Neuronal stem cell (in vitro differentiated cells): ENCODE data around the gene WTIP.

Source experiments
- DNase-seq: peaks from one replicate; pipeline ENCODE4 v3.0.0-alpha.2; 2013; ENCODE audit warnings: low spot score
- H2AFZ ChIP-seq: one replicate; pipeline ENCODE4 v1.6.1; 2013; ENCODE audit warnings: mild to moderate bottlenecking, low read length, inconsistent platforms
- H2AK5ac ChIP-seq: 2 replicates; pipeline ENCODE4 v1.6.1; 2013; ENCODE audit warnings: low read depth, mild to moderate bottlenecking, inconsistent platforms, low read length, moderate library complexity, mixed read lengths
- H2BK120ac ChIP-seq: 2 replicates; pipeline ENCODE4 v1.6.1; 2013; ENCODE audit warnings: low read depth, mild to moderate bottlenecking, inconsistent platforms, low read length, moderate library complexity, mixed read lengths
- H2BK12ac ChIP-seq: one replicate; pipeline ENCODE4 v1.6.1; 2013; ENCODE audit warnings: low read length, inconsistent platforms
- H2BK15ac ChIP-seq: 2 replicates; pipeline ENCODE4 v1.6.1; 2013; ENCODE audit warnings: mild to moderate bottlenecking, low read length, inconsistent platforms, mixed read lengths
- H2BK5ac ChIP-seq: one replicate; pipeline ENCODE4 v1.6.1; 2013; ENCODE audit warnings: inconsistent platforms, mild to moderate bottlenecking, low read length, moderate library complexity
- H3K14ac ChIP-seq: one replicate; pipeline ENCODE4 v1.6.1; 2013; ENCODE audit warnings: low read length, inconsistent platforms
- H3K18ac ChIP-seq: 2 replicates; pipeline ENCODE4 v1.6.1; 2013; ENCODE audit warnings: low read length, inconsistent platforms
- H3K23ac ChIP-seq: 2 replicates; pipeline ENCODE4 v1.6.1; 2013; ENCODE audit warnings: low read depth, mild to moderate bottlenecking, mixed read lengths, low read length, inconsistent platforms; ENCODE audit not compliant: poor library complexity
- H3K27ac ChIP-seq: replicated peaks from 3 replicates; pipeline ENCODE4 v1.5.1; 2013; ENCODE audit warnings: low read length, inconsistent platforms
- H3K27me3 ChIP-seq, 3 experiments: 2 replicates each; pipeline ENCODE4 v1.6.1; 2013; ENCODE audit warnings: low read length in 3 of 3, mild to moderate bottlenecking in 2 of 3, inconsistent platforms in 1 of 3, low read depth in 1 of 3, mixed read lengths in 1 of 3, moderate library complexity in 1 of 3; ENCODE audit not compliant: control insufficient read depth in 3 of 3, insufficient read depth in 3 of 3
- H3K36me3 ChIP-seq, 2 donors: replicated peaks in 1 of 2; 2 replicates each; pipeline ENCODE4 v1.6.1; 2013; ENCODE audit warnings: low read length in 2 of 2; ENCODE audit not compliant: control insufficient read depth in 2 of 2, insufficient read depth in 2 of 2
- H3K4ac ChIP-seq: 2 replicates; pipeline ENCODE4 v1.6.1; 2013; ENCODE audit warnings: inconsistent platforms, mild to moderate bottlenecking, low read length, moderate library complexity
- H3K4me1 ChIP-seq, 2 donors: 1 replicate in 1 of 2; 2 replicates in 1 of 2; pipeline ENCODE4 v1.6.1; 2013; ENCODE audit warnings: low read length in 2 of 2, low read depth in 1 of 2; ENCODE audit not compliant: control insufficient read depth in 2 of 2, insufficient read depth in 1 of 2
- H3K4me2 ChIP-seq: one replicate; pipeline ENCODE4 v1.6.1; 2013; ENCODE audit warnings: mild to moderate bottlenecking, low read length, inconsistent platforms; ENCODE audit not compliant: insufficient read depth, poor library complexity, severe bottlenecking
- H3K4me3 ChIP-seq, 2 donors: 2 replicates each; pipeline ENCODE4 v1.5.1; 2013; ENCODE audit warnings: low read length in 2 of 2, mild to moderate bottlenecking in 2 of 2, inconsistent platforms in 1 of 2, moderate library complexity in 1 of 2
- H3K79me1 ChIP-seq: one replicate; pipeline ENCODE4 v1.6.1; 2013; ENCODE audit warnings: low read depth, mild to moderate bottlenecking, inconsistent platforms, low read length, moderate library complexity
- H3K9ac ChIP-seq: one replicate; pipeline ENCODE4 v1.6.1; 2013; ENCODE audit warnings: mild to moderate bottlenecking, low read depth, low read length, inconsistent platforms; ENCODE audit not compliant: poor library complexity
- H3K9me3 ChIP-seq, 2 donors: replicated peaks in 1 of 2; 2 replicates each; pipeline versions ENCODE3 to v1.6.1; 2013; ENCODE audit warnings: low read length in 2 of 2, mild to moderate bottlenecking in 2 of 2, inconsistent platforms in 1 of 2, low read depth in 1 of 2, mixed read lengths in 1 of 2, moderate library complexity in 1 of 2; ENCODE audit not compliant: control insufficient read depth in 2 of 2, insufficient read depth in 1 of 2
- H4K8ac ChIP-seq: one replicate; pipeline ENCODE4 v1.6.1; 2013; ENCODE audit warnings: low read depth, mild to moderate bottlenecking, inconsistent platforms, low read length, moderate library complexity
- H4K91ac ChIP-seq: one replicate; pipeline ENCODE4 v1.6.1; 2013; ENCODE audit warnings: low read length, low read depth, mild to moderate bottlenecking, inconsistent platforms; ENCODE audit not compliant: poor library complexity
- WGBS, 2 donors: extraction: QIAGEN DNeasy Blood & Tissue Kit; methylation state at CpG; one replicate each; pipeline ENCODE4 v1.1.7; 2013; ENCODE audit warnings: missing lambda C conversion rate in 2 of 2, mixed read lengths in 1 of 2; ENCODE audit not compliant: insufficient read length in 2 of 2, insufficient replicate concordance in 1 of 2; ENCODE audit errors: extremely low coverage in 2 of 2; 5-methylcytosine and 5-hydroxymethylcytosine counted together

WTIP gene

GRCh38 chr19:34494601-34495000 lies 13.0 kb downstream of the WTIP start:
- Histone ChIP-seq H3K4me1 (no peaks in the 10 kb centered on the region), H2BK12ac (no peak overlapping the region), H3K4ac (no peak overlapping the region), H3K27me3 (no peaks in the 10 kb centered on the region), H3K4me2 (no peak overlapping the region), H3K18ac (no peak overlapping the region), H3K36me3 (peaks cover 49 to 89% of the 10 kb centered on the region in 2 donors), H2AFZ (no peak overlapping the region), H3K23ac (no peak overlapping the region), H4K8ac (no peak overlapping the region), H2BK5ac (no peak overlapping the region), H3K79me1 (peaks cover 12% of the 10 kb centered on the region), H2BK120ac (no peak overlapping the region), H2AK5ac (no peak overlapping the region), H4K91ac (no peak overlapping the region), H3K4me3 (peak overlapping the region in 1 of 2 donors; percentile 33), H3K14ac (no peak overlapping the region), H3K9me3 (no peaks in the 10 kb centered on the region), H2BK15ac (no peak overlapping the region), H3K27ac (no peak overlapping the region), H3K9ac (no peak overlapping the region)
- DNase-seq = no peak
- WGBS, 2 donors = no CpG with 5 or more reads among the region's 11 CpGs

GRCh38 chr19:34495416-34495815 lies 13.9 kb downstream of the WTIP start:
- Histone ChIP-seq H3K18ac (no peak overlapping the region), H2BK15ac (no peak overlapping the region)
- no CpG with 5 or more reads among the region's 18 CpGs for WGBS, 2 donors

GRCh38 chr19:34497112-34497805 lies 15.7 kb downstream of the WTIP start:
- peaks cover 0 to 6% of the 10 kb centered on the region in 2 donors for H3K4me1 ChIP-seq
- peaks cover 10% of the 10 kb centered on the region for H3K79me1 ChIP-seq
- H2BK12ac ChIP-seq = no peak overlapping the region
- no peak overlapping the region for H4K91ac ChIP-seq
- H3K27ac ChIP-seq = no peak overlapping the region
- H3K4me3 ChIP-seq = no peak overlapping the region
- no peak overlapping the region for H2BK15ac ChIP-seq
- H4K8ac ChIP-seq = no peak overlapping the region
- WGBS, 2 donors = no CpG with 5 or more reads among the region's 15 CpGs
- H3K23ac ChIP-seq = peak overlapping the region; percentile 55
- no peak overlapping the region for H2AK5ac ChIP-seq
- H2AFZ ChIP-seq = no peak overlapping the region
- H3K18ac ChIP-seq = no peak overlapping the region
- H3K9ac ChIP-seq = no peak overlapping the region
- H3K14ac ChIP-seq = no peak overlapping the region
- H2BK5ac ChIP-seq = no peak overlapping the region
- H3K36me3 ChIP-seq = peaks cover 40 to 67% of the 10 kb centered on the region in 2 donors
- no peak overlapping the region for H3K4me2 ChIP-seq
- no peak overlapping the region for H2BK120ac ChIP-seq
- H3K9me3 ChIP-seq = no peaks in the 10 kb centered on the region
- no peaks in the 10 kb centered on the region for H3K27me3 ChIP-seq
- H3K4ac ChIP-seq = no peak overlapping the region
- DNase-seq = no peak

More at GRCh38 chr19:34495416-34495815, 13.9 kb downstream of the WTIP start:
- peaks cover 0 to 3% of the 10 kb centered on the region in 2 donors for H3K4me1 ChIP-seq
- peaks cover 10% of the 10 kb centered on the region for H3K79me1 ChIP-seq
- H4K91ac ChIP-seq = no peak overlapping the region
- no peaks in the 10 kb centered on the region for H3K9me3 ChIP-seq
- H2BK120ac ChIP-seq = no peak overlapping the region
- no peaks in the 10 kb centered on the region for H3K27me3 ChIP-seq
- no peak overlapping the region for H2AFZ ChIP-seq
- H3K9ac ChIP-seq = no peak overlapping the region
- no peak overlapping the region for H3K4me3 ChIP-seq
- DNase-seq = no peak
- H3K4me2 ChIP-seq = no peak overlapping the region
- no peak overlapping the region for H2BK12ac ChIP-seq
- no peak overlapping the region for H3K27ac ChIP-seq
- no peak overlapping the region for H3K4ac ChIP-seq
- H3K36me3 ChIP-seq = peaks cover 48 to 83% of the 10 kb centered on the region in 2 donors
- H2BK5ac ChIP-seq = no peak overlapping the region
- H4K8ac ChIP-seq = peak overlapping the region; percentile 17
- no peak overlapping the region for H3K14ac ChIP-seq
- no peak overlapping the region for H2AK5ac ChIP-seq
- H3K23ac ChIP-seq = no peak overlapping the region

- Histone ChIP-seq H4K91ac (no peak overlapping the region), H2AK5ac (no peak overlapping the region), H3K27ac (no peak overlapping the region), H2AFZ (no peak overlapping the region), H3K9ac (no peak overlapping the region), H3K79me1 (peaks cover 7% of the 10 kb centered on the region), H3K9me3 (no peaks in the 10 kb centered on the region), H3K23ac (no peak overlapping the region), H4K8ac (no peak overlapping the region), H3K4ac (no peak overlapping the region), H2BK15ac (no peak overlapping the region), H3K4me1 (peaks cover 0 to 6% of the 10 kb centered on the region in 2 donors), H3K27me3 (no peaks in the 10 kb centered on the region), H3K4me2 (no peak overlapping the region), H2BK5ac (no peak overlapping the region), H2BK120ac (no peak overlapping the region), H3K36me3 (peaks cover 30 to 48% of the 10 kb centered on the region in 2 donors), H3K4me3 (no peak overlapping the region), H3K14ac (no peak overlapping the region), H3K18ac (no peak overlapping the region), H2BK12ac (no peak overlapping the region)
- no CpG with 5 or more reads among the region's 13 CpGs for WGBS, 2 donors
- DNase-seq = no peak
Observed at GRCh38 chr19:34499155-34499834, 17.7 kb downstream of the WTIP start.
